MCF 10A (cell line): Measurements from ENCODE around the gene TCAP. TPM values are rescaled to one million over a fixed set of nuclear protein-coding genes. Genes with fewer than 3 reads are reported as not detected.

Source experiments
- BruUV-seq: library from RNA; stranded (reverse); fragments of 400-500 nt; replicated peaks from 2 replicates; lab custom pipeline; 2021; lab: Mats Ljungman, UMichigan
- CTCF ChIA-PET: fragments of 300-600 bp; sonication (Branson Sonifier 250); formaldehyde crosslinking; extraction: SDS; loops from one replicate; lab custom pipeline; 2021; ENCODE audit warnings: antibody characterized with exemption, inconsistent platforms; lab: Yijun Ruan, JAX
- POLR2A ChIA-PET: fragments of 300-600, 350-650 bp; sonication (Branson Sonifier 250); formaldehyde crosslinking; extraction: SDS; loops from one replicate; lab custom pipeline; 2020; ENCODE audit warnings: antibody characterized with exemption, inconsistent platforms; lab: Yijun Ruan, JAX
- DNase-seq: peaks from one replicate; pipeline ENCODE4 v3.0.0-alpha.2; 2018; ENCODE audit not compliant: unreplicated experiment
- H3K27ac Mint-ChIP-seq: one replicate; pipeline ENCODE4 v1.8.0; 2022; ENCODE audit warnings: mild to moderate bottlenecking, low read depth, mixed read lengths; ENCODE audit not compliant: unreplicated experiment
- H3K27me3 Mint-ChIP-seq: one replicate; pipeline ENCODE4 v1.8.0; 2022; ENCODE audit warnings: mixed read lengths; ENCODE audit not compliant: insufficient read depth, unreplicated experiment
- H3K36me3 Mint-ChIP-seq: one replicate; pipeline ENCODE4 v1.8.0; 2022; ENCODE audit warnings: mild to moderate bottlenecking, moderate library complexity, mixed read lengths; ENCODE audit not compliant: insufficient read depth, unreplicated experiment
- H3K4me1 Mint-ChIP-seq: one replicate; pipeline ENCODE4 v1.8.0; 2022; ENCODE audit warnings: mixed read lengths; ENCODE audit not compliant: insufficient read depth, unreplicated experiment
- H3K4me3 Mint-ChIP-seq: one replicate; pipeline ENCODE4 v1.8.0; 2022; ENCODE audit warnings: mild to moderate bottlenecking, moderate library complexity, mixed read lengths; ENCODE audit not compliant: unreplicated experiment
- H3K9me3 Mint-ChIP-seq: one replicate; pipeline ENCODE4 v1.8.0; 2022; ENCODE audit warnings: mixed read lengths; ENCODE audit not compliant: unreplicated experiment
- CTCF ChIP-seq: fragments of 200-600 bp; IDR thresholded peaks from one replicate; pipeline ENCODE4 v1.8.0; 2022; ENCODE audit warnings: antibody characterized with exemption, mild to moderate bottlenecking; ENCODE audit not compliant: unreplicated experiment
- intact Hi-C: fragments of 100-400 bp; cut with micrococcal nuclease; formaldehyde crosslinking; loops from 2 replicates; pipeline ENCODE4 v1.14.1; 2022
- total RNA-seq: library from RNA; stranded (reverse); gene quantifications from 2 replicates; pipeline ENCODE4 v1.2.3, GENCODE V29; 2022

TCAP gene
- total RNA-seq, 1 experiment from 2014 or later: 0.37 TPM

- ChIA-PET CTCF (interaction anchor here (0.6 kb wide), 2 partner anchors 119 to 1008 kb away, joined by 3 to 4 read pairs; no protein-coding TSS in a partner anchor), POLR2A (interaction anchor here (1.0 kb wide), 1 partner anchor 10 kb away, joined by 3 read pairs; the partner anchor contains the start of gene STARD3)
- Mint-ChIP-seq H3K9me3 (no peaks in the 10 kb centered on the region), H3K27me3 (no peaks in the 10 kb centered on the region), H3K27ac (no peak overlapping the region), H3K4me1 (peaks cover 19% of the 10 kb centered on the region), H3K36me3 (peaks cover 13% of the 10 kb centered on the region), H3K4me3 (no peak overlapping the region)
- intact Hi-C loops: no loop called here
- no peak for TF ChIP-seq CTCF
- no peak for DNase-seq
- BruUV-seq: no TSS peak
These were observed 17.9 kb upstream of the TCAP start for GRCh38 chr17:39647256-39647655.

GRCh38 chr17:39648616-39649366 lies 16.4 kb upstream of the TCAP start:
- BruUV-seq: no TSS peak
- intact Hi-C loops: no loop called here
- CTCF ChIA-PET: interaction anchor here (0.6 kb wide), 1 partner anchor 70 kb away, joined by 3 read pairs; no protein-coding TSS in a partner anchor
- no peak for TF ChIP-seq CTCF
- peaks cover 7% of the 10 kb centered on the region for H3K4me1 Mint-ChIP-seq
- H3K4me3 Mint-ChIP-seq: no peak overlapping the region
- H3K27ac Mint-ChIP-seq: no peak overlapping the region
- no peaks in the 10 kb centered on the region for H3K9me3 Mint-ChIP-seq
- DNase-seq: no peak
- peaks cover 17% of the 10 kb centered on the region for H3K36me3 Mint-ChIP-seq
- POLR2A ChIA-PET: interaction anchor here (0.7 kb wide), 1 partner anchor 105 kb away, joined by 3 read pairs; no protein-coding TSS in a partner anchor
- no peaks in the 10 kb centered on the region for H3K27me3 Mint-ChIP-seq

GRCh38 chr17:39650121-39650579 lies 15.0 kb upstream of the TCAP start:
- no TSS peak for BruUV-seq
- POLR2A ChIA-PET: interaction anchor here (0.7 to 0.9 kb wide), 3 partner anchors 12 to 23 kb away, joined by 3 read pairs; no protein-coding TSS in a partner anchor

More at GRCh38 chr17:39650121-39650579, 15.0 kb upstream of the TCAP start:
- no peaks in the 10 kb centered on the region for H3K27me3 Mint-ChIP-seq
- H3K4me1 Mint-ChIP-seq: no peaks in the 10 kb centered on the region
- H3K9me3 Mint-ChIP-seq: no peaks in the 10 kb centered on the region
- intact Hi-C loops: no loop called here
- H3K36me3 Mint-ChIP-seq: peaks cover 15% of the 10 kb centered on the region
- CTCF ChIA-PET: interaction anchor here (0.6 to 0.7 kb wide), 2 partner anchors 15 to 309 kb away, joined by 3 read pairs; no protein-coding TSS in a partner anchor
- no peak overlapping the region for H3K4me3 Mint-ChIP-seq
- H3K27ac Mint-ChIP-seq: no peak overlapping the region
- no peak for DNase-seq
- TF ChIP-seq CTCF: no peak
